ENCODE results near the gene CIT.

Gene CIT

GRCh38 chr12:119683413-119683812, 193.7 kb downstream of the CIT start:
- ATAC-seq (no peak), DNase-seq (no peak)
- peaks cover 18% of the 10 kb centered on the region for H3K4me1 Mint-ChIP-seq
- no peak overlapping the region for H3K4me3 Mint-ChIP-seq
- peak overlapping the region; percentile 23 for H3K27ac Mint-ChIP-seq
- peaks cover 26% of the 10 kb centered on the region for H3K36me3 Mint-ChIP-seq (ENCODE audit: low read depth)
- no peaks in the 10 kb centered on the region for H3K27me3 Mint-ChIP-seq
- H3K9me3 Mint-ChIP-seq: no peaks in the 10 kb centered on the region

DNA sequence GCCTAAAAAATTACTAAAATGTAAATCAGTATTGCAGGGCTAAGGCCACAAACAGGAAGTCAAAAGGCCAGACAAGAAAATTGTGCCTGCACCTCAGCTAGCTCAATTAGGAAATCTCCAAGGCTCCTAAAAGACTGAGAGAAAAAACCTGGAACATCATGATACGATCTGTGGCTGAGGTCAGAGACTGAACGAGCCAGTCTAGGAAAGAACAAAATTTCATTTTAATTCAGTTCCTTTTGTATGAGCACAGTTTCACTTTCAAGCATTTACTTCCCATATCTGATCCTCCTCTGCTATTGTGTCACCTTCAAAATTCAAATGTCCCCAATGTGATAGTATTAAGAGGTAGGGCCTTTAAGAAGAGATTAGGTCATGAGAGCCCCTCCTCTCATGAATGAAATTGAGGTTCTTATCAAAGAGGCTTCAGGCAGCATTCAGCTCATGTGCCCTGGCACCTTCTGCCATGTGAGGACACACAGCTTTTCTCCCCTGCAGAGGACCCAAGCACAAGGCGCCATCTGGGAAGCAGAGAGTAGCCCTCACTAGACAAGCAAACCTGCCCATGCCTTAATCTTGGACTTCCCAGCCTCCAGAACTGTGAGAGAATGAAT, 194.4 kb downstream of the CIT start:
- Mint-ChIP-seq H3K9me3 (no peaks in the 10 kb centered on the region), H3K27ac (peak overlapping the region; percentile 75), H3K4me1 (peaks cover 18% of the 10 kb centered on the region), H3K36me3 (ENCODE audit: low read depth) (peaks cover 31% of the 10 kb centered on the region), H3K4me3 (no peak overlapping the region), H3K27me3 (no peaks in the 10 kb centered on the region)
- ATAC-seq: no peak
- no peak for DNase-seq

GRCh38 chr12:119681728-119682638, 195.1 kb downstream of the CIT start:
- Mint-ChIP-seq H3K36me3 (ENCODE audit: low read depth) (peaks cover 30% of the 10 kb centered on the region), H3K4me1 (peaks cover 18% of the 10 kb centered on the region), H3K27ac (peak overlapping the region; percentile 75), H3K27me3 (no peaks in the 10 kb centered on the region), H3K9me3 (no peaks in the 10 kb centered on the region), H3K4me3 (no peak overlapping the region)
- DNase-seq (no peak), ATAC-seq (peak; percentile 48)

DNA sequence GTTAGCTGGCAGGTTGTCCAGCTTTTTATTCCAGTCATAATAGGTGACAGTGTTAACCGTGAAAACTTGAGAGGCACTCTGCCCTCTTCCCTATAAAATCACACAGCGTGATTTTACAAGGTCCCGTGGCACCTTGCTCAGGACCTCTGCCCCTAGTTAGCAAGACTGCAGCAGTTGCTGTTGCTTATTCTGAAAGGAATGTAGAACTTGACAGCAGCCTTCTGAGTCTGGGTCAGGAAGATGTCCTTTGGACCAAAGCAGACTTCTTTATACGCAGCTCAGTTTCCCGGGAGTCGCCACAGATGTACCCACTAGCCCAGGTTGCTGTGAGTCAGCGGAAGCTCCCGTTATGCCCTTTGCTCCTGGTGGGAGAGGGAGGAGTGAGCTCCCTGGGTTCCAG, 196.0 kb downstream of the CIT start:
- no peak for ATAC-seq

DNA sequence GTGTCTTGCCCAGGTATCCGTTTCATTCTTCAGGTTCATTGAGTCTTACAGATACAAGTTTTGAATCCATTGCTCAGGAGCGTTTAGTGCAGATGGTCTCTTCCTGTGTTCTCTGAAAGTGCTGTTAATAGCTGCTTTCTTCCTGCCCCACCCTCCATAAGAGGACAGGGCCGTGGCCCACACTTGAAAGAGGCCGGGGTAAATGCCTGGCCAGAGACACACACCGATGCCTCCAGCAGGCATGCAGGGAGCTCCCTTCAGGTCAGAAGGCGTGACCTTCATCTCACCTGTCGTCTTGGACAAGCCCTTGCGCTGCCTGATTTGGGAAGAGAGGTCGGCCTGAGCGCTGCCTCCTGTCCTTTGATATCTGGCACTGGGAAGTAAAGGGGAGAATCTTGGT, 197.6 kb downstream of the CIT start:
- Mint-ChIP-seq H3K9me3 (no peaks in the 10 kb centered on the region), H3K4me3 (no peak overlapping the region), H3K4me1 (peaks cover 24% of the 10 kb centered on the region), H3K27ac (no peak overlapping the region), H3K27me3 (no peaks in the 10 kb centered on the region), H3K36me3 (ENCODE audit: low read depth) (peaks cover 52% of the 10 kb centered on the region)
- no peak for ATAC-seq
- DNase-seq: no peak

More for the DNA sequence above, 196.0 kb downstream of the CIT start:
- no peaks in the 10 kb centered on the region for H3K27me3 Mint-ChIP-seq
- H3K4me1 Mint-ChIP-seq: peaks cover 18% of the 10 kb centered on the region
- H3K36me3 Mint-ChIP-seq (ENCODE audit: low read depth): peaks cover 39% of the 10 kb centered on the region
- no peak overlapping the region for H3K4me3 Mint-ChIP-seq
- no peak overlapping the region for H3K27ac Mint-ChIP-seq
- no peak for DNase-seq
- no peaks in the 10 kb centered on the region for H3K9me3 Mint-ChIP-seq

DNA sequence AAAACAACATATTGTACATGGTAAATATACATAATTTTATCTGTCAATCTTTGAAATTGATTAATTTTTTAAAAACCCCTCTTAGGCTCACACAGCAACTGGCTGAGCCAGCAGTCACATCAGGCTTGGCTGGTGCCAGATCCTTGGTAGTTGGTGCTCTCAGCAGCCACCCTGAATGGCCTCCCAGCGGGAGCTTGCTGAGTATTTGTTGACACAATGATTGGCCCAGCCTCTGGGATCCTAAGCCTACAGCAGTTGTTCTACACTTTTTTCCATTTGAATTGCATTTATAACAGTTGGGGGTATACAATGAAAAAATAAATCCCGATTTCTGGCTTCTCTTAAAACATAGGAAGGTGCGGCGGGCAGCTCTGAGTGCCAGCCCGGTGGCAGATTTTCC, 198.0 kb downstream of the CIT start:
- H3K4me1 Mint-ChIP-seq: peaks cover 28% of the 10 kb centered on the region
- H3K9me3 Mint-ChIP-seq: no peaks in the 10 kb centered on the region
- no peak overlapping the region for H3K27ac Mint-ChIP-seq
- H3K27me3 Mint-ChIP-seq: no peaks in the 10 kb centered on the region
- peaks cover 56% of the 10 kb centered on the region for H3K36me3 Mint-ChIP-seq (ENCODE audit: low read depth)
- no peak for ATAC-seq
- DNase-seq: no peak
- H3K4me3 Mint-ChIP-seq: no peak overlapping the region

DNA sequence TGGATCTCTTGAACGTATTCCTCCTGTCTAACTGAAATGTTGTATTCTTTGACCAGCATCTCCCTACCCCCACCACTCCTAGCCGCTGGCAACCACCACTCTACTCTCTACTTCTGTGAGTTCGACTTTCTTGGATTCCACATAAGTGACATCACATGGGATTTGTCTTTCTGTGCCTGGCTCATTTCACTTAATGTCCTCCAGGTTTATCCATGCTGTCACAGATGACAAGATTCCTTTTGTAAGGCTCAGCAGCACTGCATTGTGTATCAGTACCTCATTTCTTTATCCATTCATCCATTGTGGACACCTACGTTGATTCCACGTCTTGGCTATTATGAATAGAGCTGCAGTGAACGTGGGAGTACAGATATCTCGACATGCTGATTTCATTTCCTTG, 198.7 kb downstream of the CIT start:
- no peak for DNase-seq
- Mint-ChIP-seq H3K36me3 (ENCODE audit: low read depth) (peaks cover 59% of the 10 kb centered on the region), H3K27ac (no peak overlapping the region), H3K27me3 (no peaks in the 10 kb centered on the region), H3K9me3 (no peaks in the 10 kb centered on the region), H3K4me3 (no peak overlapping the region), H3K4me1 (peaks cover 34% of the 10 kb centered on the region)
- no peak for ATAC-seq

- Mint-ChIP-seq H3K36me3 (ENCODE audit: low read depth) (peaks cover 73% of the 10 kb centered on the region), H3K27ac (no peak overlapping the region), H3K27me3 (no peaks in the 10 kb centered on the region), H3K4me1 (peaks cover 39% of the 10 kb centered on the region), H3K9me3 (no peaks in the 10 kb centered on the region), H3K4me3 (no peak overlapping the region)
- DNase-seq (no peak), ATAC-seq (no peak)
These were observed 200.5 kb downstream of the CIT start for GRCh38 chr12:119676573-119676972.

GRCh38 chr12:119676022-119676421, 201.1 kb downstream of the CIT start:
- Mint-ChIP-seq H3K27me3 (no peaks in the 10 kb centered on the region), H3K27ac (peak overlapping the region; percentile 11), H3K9me3 (no peaks in the 10 kb centered on the region), H3K36me3 (ENCODE audit: low read depth) (peaks cover 79% of the 10 kb centered on the region), H3K4me1 (peaks cover 40% of the 10 kb centered on the region), H3K4me3 (no peak overlapping the region)
- DNase-seq: no peak
- ATAC-seq: no peak

DNA sequence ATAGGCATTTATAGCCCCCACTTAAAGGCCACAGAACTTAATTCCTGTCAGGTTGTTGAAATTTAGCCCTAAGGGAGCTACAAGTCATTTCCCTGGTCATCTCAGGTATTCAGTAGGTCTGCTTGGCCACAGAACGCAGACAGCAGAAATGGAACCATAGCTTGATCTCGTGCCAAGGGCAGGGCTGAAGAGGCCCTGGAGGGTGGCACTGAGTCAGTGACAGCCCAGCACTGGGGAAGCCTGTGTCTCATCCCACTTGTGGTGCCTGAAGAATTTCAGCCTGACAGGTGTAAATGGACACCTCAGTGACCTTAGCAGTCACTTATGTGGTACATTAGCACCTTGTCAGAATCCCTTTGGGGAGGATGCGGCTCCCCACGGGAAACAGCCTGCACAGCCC, 202.6 kb downstream of the CIT start:
- ATAC-seq: peak; percentile 42
- Mint-ChIP-seq H3K9me3 (no peaks in the 10 kb centered on the region), H3K4me1 (peaks cover 55% of the 10 kb centered on the region), H3K27me3 (no peaks in the 10 kb centered on the region), H3K36me3 (ENCODE audit: low read depth) (peaks cover 84% of the 10 kb centered on the region), H3K4me3 (no peak overlapping the region), H3K27ac (peak overlapping the region; percentile 87)
- no peak for DNase-seq

DNA sequence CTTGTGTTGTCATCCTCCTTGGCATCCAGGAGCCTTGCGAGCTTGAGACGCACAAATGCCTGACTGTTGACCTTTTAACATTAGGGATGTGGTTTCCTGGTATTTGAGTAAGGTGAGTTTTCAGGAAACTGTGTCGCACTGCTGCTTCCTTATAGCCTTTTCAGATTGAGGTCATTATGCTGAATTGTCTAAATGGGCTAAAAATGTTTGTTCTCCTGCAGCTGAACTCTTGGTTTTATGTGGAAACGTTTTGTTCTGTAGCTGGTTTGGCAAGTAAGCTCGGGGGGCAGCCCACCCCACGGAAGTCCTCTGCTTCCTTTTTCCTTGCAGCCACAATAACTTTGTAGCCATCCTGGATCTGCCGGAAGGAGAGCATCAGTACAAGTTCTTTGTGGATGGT, 203.5 kb downstream of the CIT start:
- H3K4me1 Mint-ChIP-seq: peaks cover 59% of the 10 kb centered on the region

GRCh38 chr12:119672194-119672593, 204.9 kb downstream of the CIT start:
- H3K27me3 Mint-ChIP-seq: no peaks in the 10 kb centered on the region
- H3K9me3 Mint-ChIP-seq: no peaks in the 10 kb centered on the region

More for the DNA sequence above, 203.5 kb downstream of the CIT start:
- Mint-ChIP-seq H3K4me3 (peak overlapping the region; percentile 45), H3K27me3 (no peaks in the 10 kb centered on the region), H3K27ac (peak overlapping the region; percentile 87), H3K9me3 (no peaks in the 10 kb centered on the region), H3K36me3 (ENCODE audit: low read depth) (peaks cover 79% of the 10 kb centered on the region)
- ATAC-seq (peak; percentile 62), DNase-seq (no peak)

GRCh38 chr12:119671070-119671469, 206.1 kb downstream of the CIT start:
- peaks cover 64% of the 10 kb centered on the region for H3K36me3 Mint-ChIP-seq (ENCODE audit: low read depth)
- no peaks in the 10 kb centered on the region for H3K27me3 Mint-ChIP-seq
- peaks cover 79% of the 10 kb centered on the region for H3K4me1 Mint-ChIP-seq
- no peak for ATAC-seq
- H3K27ac Mint-ChIP-seq: peak overlapping the region; percentile 87
- H3K4me3 Mint-ChIP-seq: peak overlapping the region; percentile 30
- no peaks in the 10 kb centered on the region for H3K9me3 Mint-ChIP-seq
- no peak for DNase-seq

More at GRCh38 chr12:119672194-119672593, 204.9 kb downstream of the CIT start:
- H3K4me3 Mint-ChIP-seq: no peak overlapping the region
- H3K27ac Mint-ChIP-seq: peak overlapping the region; percentile 87
- peaks cover 75% of the 10 kb centered on the region for H3K36me3 Mint-ChIP-seq (ENCODE audit: low read depth)
- ATAC-seq: no peak
- peaks cover 67% of the 10 kb centered on the region for H3K4me1 Mint-ChIP-seq
- no peak for DNase-seq

DNA sequence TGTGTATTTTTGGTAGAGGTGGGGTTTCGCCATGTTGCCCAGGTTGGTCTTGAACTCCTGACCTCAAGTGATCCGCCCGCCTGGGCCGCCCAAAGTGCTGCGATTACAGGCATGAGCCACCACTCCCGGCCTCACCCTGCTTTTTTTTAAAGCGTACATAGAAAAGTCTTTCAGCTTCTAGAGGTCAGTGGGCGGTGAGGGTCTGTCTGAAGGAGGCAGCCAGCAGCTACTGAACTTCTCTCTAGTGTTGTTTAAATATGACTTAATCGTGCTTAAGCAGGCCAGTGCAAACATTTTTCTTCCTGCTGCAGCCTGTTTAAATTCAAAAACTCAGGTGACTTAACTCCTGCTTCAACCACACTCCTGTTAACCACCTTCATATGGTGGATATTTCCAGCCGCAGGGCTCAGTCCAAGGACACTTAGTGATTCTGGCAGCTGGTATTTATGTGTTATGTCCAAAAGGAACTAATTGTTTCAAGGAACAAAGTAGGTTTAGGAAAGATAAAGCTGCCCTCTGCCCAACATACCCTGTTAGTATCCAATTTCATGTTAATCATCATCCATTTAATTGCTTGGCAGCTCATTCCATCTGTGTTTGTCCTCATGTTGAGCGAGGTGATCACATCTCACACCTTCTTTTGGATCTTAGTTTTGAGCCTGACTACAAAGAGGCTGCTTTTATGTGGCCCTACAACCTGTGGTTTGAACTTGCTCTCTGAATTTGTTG, 207.2 kb downstream of the CIT start:
- Mint-ChIP-seq H3K9me3 (no peaks in the 10 kb centered on the region), H3K4me3 (peak overlapping the region; percentile 64), H3K36me3 (ENCODE audit: low read depth) (peaks cover 55% of the 10 kb centered on the region), H3K27ac (peak overlapping the region; percentile 87), H3K4me1 (peaks cover 83% of the 10 kb centered on the region), H3K27me3 (no peaks in the 10 kb centered on the region)
- ATAC-seq (no peak), DNase-seq (no peak)

Data from activated naive CD8-positive, alpha-beta T cell treated with anti-CD3 and anti-CD28 coated beads, Interleukin-2, amount 50 U/mL, for 24 hours (primary cell).